ENCODE results near the gene PDLIM5. TPM values are rescaled to one million over a fixed set of nuclear protein-coding genes. Genes with fewer than 3 reads are reported as not detected.

The PDLIM5 gene
- total and polyA plus RNA-seq, 2 of the 8 experiments (the other 6 are each of a cell fraction or from before 2014, with no cell fraction given) = 37.3 to 62.1 TPM

- H3K23ac ChIP-seq (ENCODE audit: insufficient read length) = no peak overlapping the region
- H3K4ac ChIP-seq (replicated peaks; ENCODE audit: insufficient read length, low read depth, low read length) = no peak overlapping the region
- H3K27me3 ChIP-seq (replicated peaks in 1 of 4; ENCODE audit: control insufficient read depth in 3 of 4, extremely low read depth in 1 of 4, insufficient read depth in 3 of 4, low read length in 3 of 4) = no peaks in the 10 kb centered on the region
- H3K56ac ChIP-seq (replicated peaks; ENCODE audit: insufficient read length, low read depth, low read length) = no peak overlapping the region
- peak; percentile 19 to 60 for DNase-seq (ENCODE audit: low read depth in 1 of 2, low spot score in 2 of 2)
- no peak overlapping the region for H2AFZ ChIP-seq (ENCODE audit: low read length)
- H2BK120ac ChIP-seq (replicated peaks; ENCODE audit: low read depth, low read length) = no peak overlapping the region
- H2BK12ac ChIP-seq (ENCODE audit: low read depth, low read length) = no peak overlapping the region
- TF ChIP-seq NANOG (IDR thresholded peaks at IDR 0.05; ENCODE audit: insufficient read depth, low read depth, low read length, poor library complexity, severe bottlenecking) (no peak), RAD21 (IDR thresholded peaks at IDR 0.05 in 1 of 2, conservative IDR thresholded peaks at IDR 0.05 in 1 of 2; ENCODE audit: low read depth in 2 of 2, low read length in 2 of 2) (peak; percentile 86 to 89)
- TF ChIP-seq, protein P1, sequence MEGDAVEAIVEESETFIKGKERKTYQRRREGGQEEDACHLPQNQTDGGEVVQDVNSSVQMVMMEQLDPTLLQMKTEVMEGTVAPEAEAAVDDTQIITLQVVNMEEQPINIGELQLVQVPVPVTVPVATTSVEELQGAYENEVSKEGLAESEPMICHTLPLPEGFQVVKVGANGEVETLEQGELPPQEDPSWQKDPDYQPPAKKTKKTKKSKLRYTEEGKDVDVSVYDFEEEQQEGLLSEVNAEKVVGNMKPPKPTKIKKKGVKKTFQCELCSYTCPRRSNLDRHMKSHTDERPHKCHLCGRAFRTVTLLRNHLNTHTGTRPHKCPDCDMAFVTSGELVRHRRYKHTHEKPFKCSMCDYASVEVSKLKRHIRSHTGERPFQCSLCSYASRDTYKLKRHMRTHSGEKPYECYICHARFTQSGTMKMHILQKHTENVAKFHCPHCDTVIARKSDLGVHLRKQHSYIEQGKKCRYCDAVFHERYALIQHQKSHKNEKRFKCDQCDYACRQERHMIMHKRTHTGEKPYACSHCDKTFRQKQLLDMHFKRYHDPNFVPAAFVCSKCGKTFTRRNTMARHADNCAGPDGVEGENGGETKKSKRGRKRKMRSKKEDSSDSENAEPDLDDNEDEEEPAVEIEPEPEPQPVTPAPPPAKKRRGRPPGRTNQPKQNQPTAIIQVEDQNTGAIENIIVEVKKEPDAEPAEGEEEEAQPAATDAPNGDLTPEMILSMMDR (IDR thresholded peaks at IDR 0.05; ENCODE audit: control extremely low read depth in 1 of 3, insufficient read depth in 1 of 3, low read depth in 1 of 3, low read length in 3 of 3) = peak in 2 of 3 experiments; percentile 71 to 78; a peak in 3 of 4 replicates
- ChIA-PET CTCF (ENCODE audit: partially characterized antibody) (interaction anchor here (0.6 to 2.5 kb wide), 52 partner anchors 11 to 1223 kb away, joined by 3 to 11 read pairs (median 4); partner anchors contain the start of genes HPGDS and PDLIM5), POLR2A (ENCODE audit: partially characterized antibody) (interaction anchor here (0.6 kb wide), 1 partner anchor 102 kb away, joined by 3 read pairs; no protein-coding TSS in a partner anchor)
- no peaks in the 10 kb centered on the region for H4K20me1 ChIP-seq (replicated peaks in 1 of 2; ENCODE audit: control insufficient read depth in 1 of 2, insufficient read depth in 2 of 2, low read length in 2 of 2)
- no peaks in the 10 kb centered on the region for H3K36me3 ChIP-seq (ENCODE audit: control insufficient read depth in 2 of 4, insufficient read depth in 4 of 4, low read length in 3 of 4)
- no peak overlapping the region for H4K5ac ChIP-seq (ENCODE audit: insufficient read length, low read depth, low read length)
- no peak overlapping the region for H3K14ac ChIP-seq (ENCODE audit: insufficient read length)
- H3K23me2 ChIP-seq (ENCODE audit: low read depth, low read length) = no peaks in the 10 kb centered on the region
- H2BK15ac ChIP-seq (ENCODE audit: low read length) = no peak overlapping the region
- H3K4me2 ChIP-seq (ENCODE audit: insufficient read depth in 1 of 2, low read depth in 2 of 2, low read length in 2 of 2) = no peak overlapping the region
- no peak overlapping the region for H3K18ac ChIP-seq (ENCODE audit: extremely low read depth, low read length)
- no peak overlapping the region for H3K27ac ChIP-seq (ENCODE audit: low read depth, low read length)
- H2BK5ac ChIP-seq (ENCODE audit: low read depth, low read length) = no peak overlapping the region
- H4K8ac ChIP-seq (ENCODE audit: extremely low read depth, insufficient read depth, low read length) = no peak overlapping the region
- no peak overlapping the region for H3K9ac ChIP-seq (replicated peaks in 1 of 4; ENCODE audit: extremely low read depth in 1 of 4, low read depth in 3 of 4, low read length in 3 of 4)
- no peaks in the 10 kb centered on the region; a peak in 1 of 4 replicates for H3K9me3 ChIP-seq (ENCODE audit: insufficient read depth in 2 of 2, low read depth in 1 of 2, low read length in 1 of 2)
- no peak overlapping the region for H4K91ac ChIP-seq (replicated peaks; ENCODE audit: insufficient read length, low read length)
- H3K79me2 ChIP-seq (ENCODE audit: control insufficient read depth in 1 of 2, insufficient read depth in 2 of 2, low read length in 2 of 2) = no peaks in the 10 kb centered on the region
- no peak overlapping the region for H3K4me3 ChIP-seq (ENCODE audit: extremely low read depth in 1 of 4, insufficient read depth in 2 of 4, low read depth in 3 of 4, low read length in 4 of 4)
- H2AK5ac ChIP-seq (ENCODE audit: low read depth, low read length) = no peak overlapping the region
- H3K79me1 ChIP-seq (ENCODE audit: low read depth, low read length) = no peaks in the 10 kb centered on the region
- H3K4me1 ChIP-seq (replicated peaks in 1 of 4; ENCODE audit: control insufficient read depth in 3 of 4, insufficient read depth in 4 of 4, low read length in 3 of 4) = peaks cover 0 to 7% (median 2%) of the 10 kb centered on the region in 4 experiments; a peak in 2 of 7 replicates
- WGBS, 2 experiments (ENCODE audit: extremely low coverage in 1 of 2, insufficient coverage in 1 of 2, insufficient read length in 1 of 2, insufficient replicate concordance in 2 of 2, low coverage in 1 of 2, low lambda C conversion rate in 2 of 2, missing lambda C conversion rate in 1 of 2) = 41% methylated on average over 10 of the region's 10 CpGs; no CpG with 5 or more reads in 1 of the 2 experiments
- no peak overlapping the region for H2BK20ac ChIP-seq (ENCODE audit: low read length)
- FAIRE-seq = peak; percentile 86
Measured at GRCh38 chr4:94406668-94407437, 44.9 kb upstream of the PDLIM5 start.

Data from H1 (cell line).